ENCODE data around the gene ZNF497.
"Not testable (repeated sequence)": the region's sequence is repeated elsewhere in the genome, so short reads cannot be mapped to it uniquely, and the experiment has no call there.

Gene ZNF497

DNA sequence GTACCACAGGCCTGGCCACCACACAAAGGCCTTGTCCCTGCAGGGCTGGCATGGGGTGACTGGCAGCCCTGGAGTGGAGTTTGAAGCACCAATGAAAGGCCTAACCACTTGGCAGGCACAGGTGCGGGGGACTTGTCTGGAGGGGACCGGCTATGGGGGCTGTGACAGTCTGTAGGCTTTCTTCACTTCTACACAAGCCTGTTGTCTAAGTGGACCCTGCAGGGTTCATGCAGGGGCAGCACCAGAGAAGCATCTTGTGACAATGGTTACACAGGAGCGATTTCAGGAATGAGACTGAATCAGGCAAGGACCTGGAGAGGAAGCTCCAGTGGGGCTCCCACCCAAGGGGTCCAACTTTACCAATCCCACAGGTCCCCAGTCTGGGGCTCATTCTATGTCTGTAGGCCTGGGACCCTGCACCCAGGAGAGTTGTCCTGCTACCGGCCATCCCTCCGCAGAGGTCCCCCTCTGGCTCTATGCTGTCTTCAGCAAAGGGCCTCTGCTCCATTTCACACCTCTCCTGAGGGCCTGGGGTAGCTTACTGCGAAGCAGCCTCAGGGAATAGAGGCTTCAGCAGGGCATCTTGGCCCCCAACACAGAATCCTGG lies 20.5 kb upstream of the ZNF497 start:
- no peak for TF ChIP-seq CTCF (conservative IDR thresholded peaks at IDR 0.05)
- no peak for TF ChIP-seq ZFX (IDR thresholded peaks at IDR 0.05)
- H3K27ac ChIP-seq = no peak overlapping the region

DNA sequence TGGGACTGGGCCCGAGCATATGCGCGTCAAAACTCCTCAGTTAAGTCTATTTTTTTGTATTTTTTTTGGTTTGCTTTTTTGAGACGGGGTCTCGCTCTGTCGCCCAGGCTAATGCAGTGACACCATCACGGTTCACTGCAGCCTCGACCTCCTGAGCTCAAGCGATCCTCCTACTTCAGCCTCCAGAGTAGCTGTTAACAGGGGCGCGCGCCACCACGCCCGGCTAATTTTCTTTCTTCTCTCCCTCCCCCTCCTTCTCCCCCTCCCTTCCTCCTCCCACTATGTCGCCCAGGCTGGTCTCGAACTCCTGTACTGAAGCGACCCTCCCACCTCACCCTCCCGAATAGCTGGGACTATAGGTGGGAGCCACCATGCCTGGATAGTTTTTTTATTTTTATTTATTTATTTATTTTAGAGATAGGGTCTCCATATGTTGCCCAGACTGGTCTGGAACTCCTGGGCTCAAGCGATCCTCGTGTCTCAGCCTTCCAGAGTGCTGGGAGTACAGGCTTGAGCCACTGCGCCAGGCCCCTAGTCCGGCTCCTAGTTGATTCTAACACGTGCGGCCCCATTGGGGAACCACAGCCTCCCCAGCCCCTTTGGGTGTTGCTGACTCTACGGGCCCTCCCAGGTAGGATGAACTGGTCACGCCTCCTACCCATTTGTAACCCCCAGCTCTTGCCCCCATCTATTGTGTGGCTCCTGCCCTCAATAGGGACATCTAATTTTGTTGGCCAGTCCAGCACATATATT lies 19.1 kb upstream of the ZNF497 start:
- TF ChIP-seq ZFX (IDR thresholded peaks at IDR 0.05) = no peak
- TF ChIP-seq CTCF (conservative IDR thresholded peaks at IDR 0.05) = no peak
- H3K27ac ChIP-seq = peak overlapping the region; percentile 86

- peak within 1 kb of the TSS; percentile 86 for H3K27ac ChIP-seq
- TF ChIP-seq ZFX (IDR thresholded peaks at IDR 0.05) (peak; percentile 94), CTCF (conservative IDR thresholded peaks at IDR 0.05) (no peak)
Measured at GRCh38 chr19:58380662-58381459, 18.3 kb upstream of the ZNF497 start, which contains the start of gene ZNF837. TSS of gene ZNF837 (minus strand) at chr19:58381030. CDS start at chr19:58369332, 11,698 bp downstream.

DNA sequence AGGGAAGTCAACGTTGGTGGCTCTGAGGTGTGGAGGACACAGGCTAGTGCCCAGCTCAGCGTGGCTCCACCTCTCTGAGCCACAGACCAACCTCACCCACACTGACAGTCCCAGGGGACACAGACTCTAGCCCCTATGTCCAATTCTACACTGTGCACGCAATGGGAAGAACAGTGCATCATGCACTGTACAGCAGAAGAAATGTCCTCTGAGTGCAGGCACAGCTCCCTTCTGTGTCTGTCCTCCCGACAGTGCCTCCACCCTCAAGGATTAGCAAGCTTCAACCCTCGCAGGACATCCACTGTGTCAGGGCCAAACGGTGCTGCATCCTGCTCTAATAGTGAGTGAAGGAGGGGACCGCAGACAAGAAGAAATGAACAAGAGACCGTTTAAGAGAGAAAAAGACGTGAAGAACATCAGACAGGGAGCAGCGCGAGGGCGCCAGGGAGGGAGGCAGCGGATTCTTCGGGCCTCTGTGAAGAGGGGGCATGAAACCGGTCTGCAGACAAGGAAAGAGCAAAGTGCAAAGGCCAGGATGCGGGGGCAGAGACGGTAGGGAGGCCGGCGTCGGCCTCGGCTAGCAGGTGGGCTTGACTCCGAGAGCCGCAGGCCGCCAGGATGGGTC lies 17.6 kb upstream of the ZNF497 start:
- H3K27ac ChIP-seq = peak overlapping the region; percentile 86
- no peak for TF ChIP-seq CTCF (conservative IDR thresholded peaks at IDR 0.05)
- TF ChIP-seq ZFX (IDR thresholded peaks at IDR 0.05) = no peak

GRCh38 chr19:58379246-58379645 lies 16.7 kb upstream of the ZNF497 start:
- no peak overlapping the region; the same call in 1 of the 2 replicates for H3K27ac ChIP-seq
- TF ChIP-seq CTCF (conservative IDR thresholded peaks at IDR 0.05) = no peak
- TF ChIP-seq ZFX (IDR thresholded peaks at IDR 0.05) = no peak

- H3K27ac ChIP-seq = not testable (repeated sequence)
Measured at GRCh38 chr19:58376724-58377123, 14.2 kb upstream of the ZNF497 start.

DNA sequence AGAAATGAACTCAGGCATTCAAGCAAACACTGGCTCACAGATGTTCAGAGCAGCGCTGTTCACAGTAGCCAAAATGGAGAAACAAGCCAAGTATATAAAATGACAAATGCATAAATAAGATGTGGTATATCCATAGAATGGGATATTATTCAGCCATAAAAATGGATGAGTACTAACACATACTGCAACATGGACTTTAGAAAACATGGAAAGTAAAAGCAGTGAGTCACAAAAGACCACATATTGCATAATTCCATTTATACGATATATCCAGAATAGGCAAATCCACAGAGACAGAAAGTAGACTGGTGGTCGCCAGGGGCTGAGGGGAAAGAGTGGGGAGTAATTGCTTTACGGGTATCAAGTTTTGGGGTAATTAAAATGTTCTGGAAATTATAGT lies 11.6 kb upstream of the ZNF497 start:
- no peak for TF ChIP-seq CTCF (conservative IDR thresholded peaks at IDR 0.05)
- TF ChIP-seq ZFX (IDR thresholded peaks at IDR 0.05) = no peak
- H3K27ac ChIP-seq = no peak overlapping the region
